ENCODE measurements around the gene KIF23. TPM values are rescaled to one million over a fixed set of nuclear protein-coding genes. Genes with fewer than 3 reads are reported as not detected.
"Not testable (repeated sequence)": the region's sequence is repeated elsewhere in the genome, so short reads cannot be mapped to it uniquely, and the experiment has no call there.

KIF23 gene
- total and polyA plus RNA-seq, 2 experiments from 2014 or later, result 52.9 to 103 TPM

GRCh38 chr15:69384066-69384465 lies 30.1 kb upstream of the KIF23 start:
- H3K27me3 Mint-ChIP-seq (ENCODE audit: insufficient read depth, low read depth, poor library complexity); H3K36me3 ChIP-seq (ENCODE audit: insufficient read depth); H3K4me1 ChIP-seq (ENCODE audit: insufficient read depth); H3K79me2 ChIP-seq (replicated peaks; ENCODE audit: insufficient read depth); H3K4me3 ChIP-seq; H2AFZ ChIP-seq; H3K4me2 ChIP-seq; H3K9me2 ChIP-seq (ENCODE audit: insufficient read depth); H3K27ac Mint-ChIP-seq; DNase-seq (ENCODE audit: low spot score); H3F3A ChIP-seq (replicated peaks; ENCODE audit: low read depth); H3K27me3 ChIP-seq (ENCODE audit: insufficient read depth); H3K27ac ChIP-seq (ENCODE audit: low read depth); H4K20me1 ChIP-seq (replicated peaks; ENCODE audit: insufficient read depth); H3K4me3 Mint-ChIP-seq; H3K9me3 Mint-ChIP-seq; H3K36me3 Mint-ChIP-seq (ENCODE audit: low read depth); ATAC-seq: not testable (repeated sequence)
- peaks cover 15% of the 10 kb centered on the region for H3K4me1 Mint-ChIP-seq

- no peaks in the 10 kb centered on the region for H3K36me3 ChIP-seq (ENCODE audit: insufficient read depth)
- H3K27ac ChIP-seq (ENCODE audit: low read depth), result no peak overlapping the region
- Mint-ChIP-seq H3K4me3 (no peak overlapping the region), H3K27ac (no peak overlapping the region), H3K9me3 (no peaks in the 10 kb centered on the region), H3K27me3 (ENCODE audit: insufficient read depth, low read depth, poor library complexity) (peaks cover 2% of the 10 kb centered on the region), H3K4me1 (peaks cover 15% of the 10 kb centered on the region), H3K36me3 (ENCODE audit: low read depth) (no peaks in the 10 kb centered on the region; the same call in 2 of the 3 replicates)
- H3K4me2 ChIP-seq, result no peak overlapping the region
- no peak for TF ChIP-seq ETS1 (IDR thresholded peaks at IDR 0.05)
- TF ChIP-seq EZH2phosphoT487 (IDR thresholded peaks at IDR 0.05; ENCODE audit: unreplicated experiment), result no peak
- no peak for TF ChIP-seq JUNB (IDR thresholded peaks at IDR 0.05; ENCODE audit: unreplicated experiment)
- TF ChIP-seq NANOG (IDR thresholded peaks at IDR 0.05; ENCODE audit: borderline replicate concordance), result no peak
- no peak for TF ChIP-seq CREB1 (CRISPR knock-in tag; IDR thresholded peaks at IDR 0.05; ENCODE audit: low read depth)
- no peak overlapping the region for H2AFZ ChIP-seq
- H3K79me2 ChIP-seq (replicated peaks; ENCODE audit: insufficient read depth), result no peaks in the 10 kb centered on the region
- H3K4me3 ChIP-seq, result no peak overlapping the region
- H3F3A ChIP-seq (replicated peaks; ENCODE audit: low read depth), result no peaks in the 10 kb centered on the region
- no peaks in the 10 kb centered on the region for H3K4me1 ChIP-seq (ENCODE audit: insufficient read depth)
- DNase-seq (ENCODE audit: low spot score), result no peak
- no peaks in the 10 kb centered on the region for H3K27me3 ChIP-seq (ENCODE audit: insufficient read depth)
- no peaks in the 10 kb centered on the region for H3K9me2 ChIP-seq (ENCODE audit: insufficient read depth)
- ATAC-seq, result no peak
- H4K20me1 ChIP-seq (replicated peaks; ENCODE audit: insufficient read depth), result no peaks in the 10 kb centered on the region; the same call in 1 of the 2 replicates
These were observed 29.2 kb upstream of the KIF23 start for GRCh38 chr15:69384626-69385598.

GRCh38 chr15:69385831-69386230 lies 28.3 kb upstream of the KIF23 start:
- H3K27me3 Mint-ChIP-seq (ENCODE audit: insufficient read depth, low read depth, poor library complexity), result no peaks in the 10 kb centered on the region
- ATAC-seq (no peak), DNase-seq (ENCODE audit: low spot score) (no peak)
- no peak overlapping the region for H3K27ac Mint-ChIP-seq
- H3K36me3 Mint-ChIP-seq (ENCODE audit: low read depth), result no peaks in the 10 kb centered on the region; the same call in 2 of the 3 replicates
- no peak overlapping the region for H3K4me3 Mint-ChIP-seq
- Histone ChIP-seq H3F3A (replicated peaks; ENCODE audit: low read depth) (no peaks in the 10 kb centered on the region), H3K9me2 (ENCODE audit: insufficient read depth) (no peaks in the 10 kb centered on the region), H3K27me3 (ENCODE audit: insufficient read depth) (no peaks in the 10 kb centered on the region), H3K4me1 (ENCODE audit: insufficient read depth) (no peaks in the 10 kb centered on the region), H3K36me3 (ENCODE audit: insufficient read depth) (no peaks in the 10 kb centered on the region), H3K4me2 (no peak overlapping the region), H3K79me2 (replicated peaks; ENCODE audit: insufficient read depth) (no peaks in the 10 kb centered on the region), H2AFZ (no peak overlapping the region), H3K27ac (ENCODE audit: low read depth) (no peak overlapping the region), H3K4me3 (no peak overlapping the region), H4K20me1 (replicated peaks; ENCODE audit: insufficient read depth) (no peaks in the 10 kb centered on the region; the same call in 1 of the 2 replicates)
- H3K4me1 Mint-ChIP-seq, result peaks cover 8% of the 10 kb centered on the region; the same call in 1 of the 3 replicates
- H3K9me3 Mint-ChIP-seq, result no peaks in the 10 kb centered on the region
- no peak for TF ChIP-seq ETS1 (IDR thresholded peaks at IDR 0.05)
- no peak for TF ChIP-seq POLR2AphosphoS5 (IDR thresholded peaks at IDR 0.05; ENCODE audit: low read depth)
- no peak for TF ChIP-seq ZNF114 (CRISPR knock-in tag; IDR thresholded peaks at IDR 0.05)
- no peak for TF ChIP-seq CREB1 (CRISPR knock-in tag; IDR thresholded peaks at IDR 0.05; ENCODE audit: low read depth)
- TF ChIP-seq STAT1 (IDR thresholded peaks at IDR 0.05; ENCODE audit: unreplicated experiment), result no peak
- TF ChIP-seq EZH2 (IDR thresholded peaks at IDR 0.05; ENCODE audit: low read depth, unreplicated experiment), result no peak
- no peak for TF ChIP-seq REST (IDR thresholded peaks at IDR 0.05; ENCODE audit: unreplicated experiment)
- no peak for TF ChIP-seq CTCF (conservative IDR thresholded peaks at IDR 0.05; ENCODE audit: low read depth in 2 of 2)

All from GM23338 (cell line).